Stimulated activated CD8-positive, alpha-beta memory T cell treated with anti-CD3 and anti-CD28 coated beads, Interleukin-12 subunit alpha, Interleukin-12 subunit beta, amount 100 ng/mL, for 24 hours (primary cell): ENCODE results near the gene GNAI2.

Experiments
- DNase-seq: peaks from one replicate; pipeline ENCODE4 v3.0.0-alpha.2; 2020; ENCODE audit errors: extremely low read depth

The GNAI2 gene

GRCh38 chr3:50235716-50236483 is at the start of gene GNAI2:
Gene GNAI2 (plus strand): TSS chr3:50236204. CDS start chr3:50236336, 132 bp downstream.
- DNase-seq = peak; percentile 96

DNA sequence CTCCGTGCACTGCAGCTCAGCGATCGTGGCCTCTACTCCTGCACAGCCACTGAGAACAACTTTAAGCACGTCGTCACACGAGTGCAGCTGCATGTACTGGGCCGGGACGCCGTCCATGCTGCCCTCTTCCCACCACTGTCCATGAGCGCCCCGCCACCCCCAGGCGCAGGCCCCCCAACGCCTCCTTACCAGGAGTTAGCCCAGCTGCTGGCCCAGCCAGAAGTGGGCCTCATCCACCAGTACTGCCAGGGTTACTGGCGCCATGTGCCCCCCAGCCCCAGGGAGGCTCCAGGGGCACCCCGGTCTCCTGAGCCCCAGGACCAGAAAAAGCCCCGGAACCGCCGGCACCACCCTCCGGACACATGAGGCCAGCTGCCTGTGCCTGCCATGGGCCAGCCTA is 48.3 kb upstream of the GNAI2 start:
- DNase-seq = no peak

GRCh38 chr3:50189274-50189673 is 46.7 kb upstream of the GNAI2 start:
- no peak for DNase-seq

GRCh38 chr3:50189989-50190388 is 46.0 kb upstream of the GNAI2 start:
- DNase-seq = no peak

DNA sequence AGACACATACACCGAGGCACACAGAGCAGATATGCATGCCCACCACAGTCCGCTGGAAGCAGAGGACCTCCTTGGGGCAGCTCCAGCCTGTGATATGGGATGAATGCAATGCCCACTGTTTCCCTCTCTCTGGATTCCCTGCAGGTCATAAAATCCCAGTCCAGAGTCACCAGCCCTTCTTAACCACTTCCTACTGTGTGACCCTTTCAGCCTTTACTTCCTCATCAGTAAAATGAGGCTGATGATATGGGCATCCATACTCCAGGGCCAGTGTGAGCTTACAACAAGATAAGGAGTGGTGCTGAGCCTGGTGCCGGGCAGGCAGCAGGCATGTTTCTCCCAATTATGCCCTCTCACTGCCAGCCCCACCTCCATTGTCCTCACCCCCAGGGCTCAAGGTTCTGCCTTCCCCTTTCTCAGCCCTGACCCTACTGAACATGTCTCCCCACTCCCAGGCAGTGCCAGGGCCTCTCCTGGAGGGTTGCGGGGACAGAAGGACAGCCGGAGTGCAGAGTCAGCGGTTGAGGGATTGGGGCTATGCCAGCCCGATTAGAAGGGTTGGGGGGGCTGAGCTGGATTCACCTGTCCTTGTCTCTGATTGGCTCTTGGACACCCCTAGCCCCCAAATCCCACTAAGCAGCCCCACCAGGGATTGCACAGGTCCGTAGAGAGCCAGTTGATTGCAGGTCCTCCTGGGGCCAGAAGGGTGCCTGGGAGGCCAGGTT is 44.9 kb upstream of the GNAI2 start, which contains the start of gene GNAT1:
Gene GNAT1, plus strand, starts transcription at position 675 of the 725 bp plus-strand sequence. CDS start 116 bp downstream, outside the sequence.
- DNase-seq = no peak

- DNase-seq = no peak
These were observed 43.9 kb upstream of the GNAI2 start for GRCh38 chr3:50192124-50192523.

DNA sequence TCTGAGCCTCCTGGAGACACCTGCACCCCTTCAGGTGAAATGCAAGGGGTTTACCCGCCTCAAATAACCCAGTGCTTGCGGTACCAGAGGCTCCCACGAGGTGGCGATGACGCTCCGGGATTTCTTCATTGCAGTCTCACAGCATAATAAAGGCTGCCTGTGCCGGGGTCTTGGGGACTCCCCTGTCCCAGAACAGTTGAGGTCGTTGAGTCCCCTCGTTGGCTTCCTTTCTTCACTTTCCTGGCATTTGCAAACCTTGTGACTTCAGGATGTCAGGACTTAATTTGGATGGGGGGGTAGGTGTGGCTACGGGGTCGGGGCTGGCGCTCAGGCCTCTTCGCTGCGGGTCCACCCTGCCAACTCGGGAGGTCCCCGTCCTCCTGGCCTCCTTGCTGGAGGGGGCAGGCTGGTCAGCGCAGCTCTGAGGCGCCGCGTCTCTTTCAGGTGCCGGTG is 43.3 kb upstream of the GNAI2 start:
- peak; percentile 39 for DNase-seq

- DNase-seq = no peak
These were observed 42.7 kb upstream of the GNAI2 start for GRCh38 chr3:50193286-50193685.

- no peak for DNase-seq
These were observed 42.3 kb upstream of the GNAI2 start for GRCh38 chr3:50193746-50194127.

DNA sequence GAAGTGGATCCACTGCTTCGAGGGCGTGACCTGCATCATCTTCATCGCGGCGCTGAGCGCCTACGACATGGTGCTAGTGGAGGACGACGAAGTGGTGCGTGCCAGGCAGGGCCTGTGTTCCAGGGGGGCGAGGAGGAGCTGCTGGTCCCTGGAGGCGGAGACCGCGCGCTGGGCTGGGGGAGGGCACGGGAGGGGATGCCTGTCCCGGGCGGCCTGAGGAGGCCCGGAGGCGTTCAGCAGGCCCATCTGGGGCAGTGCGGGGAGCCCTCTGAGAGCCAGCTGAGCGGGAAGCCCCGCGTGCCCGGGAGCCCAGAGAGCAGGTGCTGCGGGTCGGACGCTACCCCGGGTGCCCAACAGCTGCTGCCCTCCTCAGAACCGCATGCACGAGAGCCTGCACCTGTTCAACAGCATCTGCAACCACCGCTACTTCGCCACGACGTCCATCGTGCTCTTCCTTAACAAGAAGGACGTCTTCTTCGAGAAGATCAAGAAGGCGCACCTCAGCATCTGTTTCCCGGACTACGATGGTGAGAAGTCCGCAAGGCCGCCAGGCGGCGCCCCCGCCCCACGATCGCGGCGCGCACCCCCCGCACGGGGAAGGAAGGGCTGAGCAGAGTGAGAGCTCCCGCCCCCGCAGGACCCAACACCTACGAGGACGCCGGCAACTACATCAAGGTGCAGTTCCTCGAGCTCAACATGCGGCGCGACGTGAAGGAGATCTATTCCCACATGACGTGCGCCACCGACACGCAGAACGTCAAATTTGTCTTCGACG is 41.7 kb upstream of the GNAI2 start:
- peak; percentile 47 for DNase-seq

DNA sequence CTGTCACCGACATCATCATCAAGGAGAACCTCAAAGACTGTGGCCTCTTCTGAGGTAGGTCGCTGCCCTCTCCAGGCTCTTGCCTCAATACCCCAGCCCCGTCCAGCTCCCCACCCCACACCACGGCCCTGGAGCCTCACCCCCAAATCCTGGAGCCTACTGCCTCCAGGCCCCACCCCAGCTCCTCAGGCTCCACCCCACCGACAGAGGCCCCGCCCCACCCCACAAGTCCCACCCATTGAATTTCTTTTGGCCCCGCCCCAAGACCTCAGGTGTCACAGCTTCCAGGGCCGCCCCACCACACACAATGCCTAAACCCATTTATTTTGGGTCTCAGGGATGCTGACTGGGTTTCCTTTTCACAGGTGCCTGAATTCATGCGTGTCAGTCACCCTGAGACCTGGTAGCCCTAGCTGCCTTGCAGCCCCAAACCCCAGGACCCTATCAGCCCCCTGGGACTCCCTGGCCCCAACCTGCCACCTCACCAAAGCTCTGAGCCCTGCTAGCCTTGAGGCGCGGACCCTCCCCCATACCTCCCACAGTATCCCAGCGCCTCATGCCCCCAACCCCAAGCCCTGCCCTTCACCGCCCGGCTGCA is 41.0 kb upstream of the GNAI2 start:
- peak; percentile 23 for DNase-seq

- DNase-seq = no peak
These were observed 40.3 kb upstream of the GNAI2 start for GRCh38 chr3:50195501-50196252.

DNA sequence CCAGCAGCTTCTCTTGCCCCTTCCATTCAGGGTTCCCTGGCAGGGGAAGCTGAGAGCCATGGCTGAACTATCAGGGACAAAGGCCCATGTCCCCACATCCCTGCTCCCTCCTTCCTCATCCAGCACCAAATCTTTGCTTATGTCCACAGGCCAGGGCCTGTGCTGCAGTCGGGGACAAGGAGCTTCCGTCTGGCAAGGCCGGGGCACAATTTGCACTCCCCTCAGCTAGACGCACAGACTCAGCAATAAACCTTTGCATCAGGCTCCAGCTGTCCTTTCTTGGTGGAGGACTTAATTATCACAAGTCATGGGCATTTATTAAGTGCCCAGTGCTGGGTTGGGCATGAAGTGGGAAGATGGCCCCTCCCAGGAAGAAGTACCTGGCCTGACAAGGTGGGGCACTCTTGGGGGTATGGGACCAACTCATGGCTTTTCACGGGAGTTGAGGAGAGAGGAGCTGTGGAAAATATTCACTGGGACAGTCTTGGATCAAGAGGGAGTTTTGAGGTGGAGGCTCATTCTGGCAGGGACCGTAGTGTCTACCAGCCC is 39.7 kb upstream of the GNAI2 start:
- DNase-seq = no peak

GRCh38 chr3:50201573-50202315 is 34.3 kb upstream of the GNAI2 start:
- DNase-seq = no peak

GRCh38 chr3:50202353-50203112 is 33.5 kb upstream of the GNAI2 start:
- no peak for DNase-seq

DNA sequence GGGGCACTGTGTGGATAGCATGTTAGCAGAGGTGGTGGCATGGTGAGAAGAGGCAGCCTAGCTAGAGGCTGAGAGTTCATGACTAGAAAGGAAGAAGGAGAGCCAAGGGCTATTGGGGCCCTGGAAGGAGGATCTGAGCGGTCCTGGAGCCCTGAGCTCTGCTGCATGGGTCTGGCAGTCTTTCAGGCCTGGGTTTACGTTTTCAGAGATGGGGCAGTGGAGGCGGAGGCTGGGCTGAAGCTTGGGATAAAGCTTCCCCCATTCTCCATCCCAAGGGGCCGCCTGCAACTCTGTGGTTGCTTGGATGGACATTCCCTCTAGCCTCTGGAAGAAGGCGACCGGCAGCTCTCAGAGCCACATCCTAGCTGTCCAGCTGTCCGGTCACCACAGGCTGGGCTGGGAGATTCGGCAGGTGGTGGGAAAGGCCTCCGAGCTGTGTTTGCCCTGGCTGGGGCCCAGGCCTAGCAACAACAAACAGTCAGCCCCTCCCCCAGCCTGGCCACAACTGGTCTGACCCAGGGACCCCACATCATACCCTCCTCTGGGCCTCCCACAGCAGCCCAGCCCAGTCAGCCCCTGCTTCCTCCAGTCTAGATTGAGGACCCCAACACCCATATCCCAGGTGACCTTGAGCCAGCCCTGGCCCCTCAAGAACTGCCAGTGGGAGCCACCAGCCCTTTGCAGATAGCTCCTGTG is 32.7 kb upstream of the GNAI2 start:
- no peak for DNase-seq

DNA sequence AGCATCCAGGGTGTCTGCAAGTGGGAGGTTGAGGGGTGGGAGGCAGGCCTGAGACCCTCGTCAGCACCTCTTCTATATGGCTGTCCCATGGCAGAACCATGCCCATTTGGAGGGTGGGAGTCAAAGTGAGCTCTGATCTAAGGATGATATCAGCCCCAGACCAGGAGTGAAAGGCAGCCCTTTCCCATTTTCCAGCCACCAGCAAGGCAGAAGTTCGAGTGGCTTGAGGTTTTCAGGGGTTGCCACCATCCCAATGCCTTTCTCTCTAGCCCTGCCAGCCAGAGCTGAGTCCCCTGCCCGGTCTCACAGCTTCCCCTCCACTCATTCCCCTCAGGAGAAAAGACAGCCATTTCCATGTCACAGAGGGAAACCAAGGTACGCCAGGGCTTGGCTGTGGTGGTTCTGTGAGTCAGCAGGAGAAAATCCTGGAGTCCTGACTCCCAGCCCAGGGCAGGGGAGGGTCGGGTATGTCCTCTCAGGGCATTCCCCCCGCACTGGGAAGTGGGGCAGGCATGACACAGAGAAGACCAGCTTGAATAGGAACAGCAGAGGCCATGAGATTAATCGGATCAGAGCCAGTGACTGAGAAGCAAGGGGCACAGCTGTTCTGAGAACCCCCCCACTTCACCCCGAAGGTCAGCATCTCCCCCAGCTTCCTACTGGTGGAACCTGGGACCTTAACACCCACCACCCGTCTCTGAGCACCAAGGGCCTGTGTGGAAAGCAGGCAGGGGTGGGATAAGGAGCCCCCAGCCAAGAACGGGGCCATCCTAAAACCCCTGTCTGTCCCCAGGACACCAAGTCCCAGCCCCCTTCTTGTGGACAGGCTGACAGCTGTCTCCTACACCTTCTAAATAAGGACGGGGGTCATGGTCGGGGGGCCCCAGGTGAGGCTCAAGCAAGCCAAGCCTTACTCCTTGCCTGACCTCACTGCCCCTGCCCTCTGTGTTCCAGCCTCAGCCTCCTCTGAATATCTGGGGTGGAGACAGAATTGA is 31.9 kb upstream of the GNAI2 start:
- no peak for DNase-seq
